Activated CD4-positive, CD25-positive, alpha-beta regulatory T cell (primary cell): ENCODE results near the gene SHROOM3.

Experiments
- DNase-seq, 4 experiments: peaks; one replicate each; lab custom pipeline; 2025; lab: John Stamatoyannopoulos, UW

Gene SHROOM3

GRCh38 chr4:76751612-76752343 lies 316.7 kb downstream of the SHROOM3 start:
- DNase-seq = no peak

- DNase-seq = no peak
These were observed 318.0 kb downstream of the SHROOM3 start for GRCh38 chr4:76752861-76753501.

- no peak for DNase-seq
These were observed 318.8 kb downstream of the SHROOM3 start for GRCh38 chr4:76753814-76754213.

- no peak for DNase-seq
These were observed 319.4 kb downstream of the SHROOM3 start for GRCh38 chr4:76754439-76754838.

DNA sequence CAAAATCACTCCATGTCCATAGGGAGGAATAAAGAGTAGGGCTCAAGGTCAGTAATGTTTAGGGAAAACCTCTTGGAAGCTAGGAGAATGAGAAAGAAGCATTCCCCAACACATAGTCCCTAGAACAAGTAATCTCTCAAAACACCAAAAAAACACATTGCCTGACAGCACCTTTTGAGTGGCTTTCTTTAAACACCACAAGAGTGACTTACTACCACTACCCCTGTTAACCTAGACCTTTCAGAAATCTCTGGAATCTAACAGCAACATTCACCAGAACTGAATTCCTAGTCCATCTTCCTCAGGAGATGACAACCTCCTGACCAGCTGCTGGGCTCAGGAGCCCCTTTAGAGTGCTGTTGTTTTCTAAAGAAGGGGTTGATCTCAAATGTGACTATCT lies 320.7 kb downstream of the SHROOM3 start:
- no peak for DNase-seq

GRCh38 chr4:76756416-76756815 lies 321.4 kb downstream of the SHROOM3 start:
- no peak for DNase-seq

GRCh38 chr4:76757418-76757939 lies 322.4 kb downstream of the SHROOM3 start:
- DNase-seq = no peak

GRCh38 chr4:76758290-76758882 lies 323.4 kb downstream of the SHROOM3 start:
- DNase-seq = no peak

DNA sequence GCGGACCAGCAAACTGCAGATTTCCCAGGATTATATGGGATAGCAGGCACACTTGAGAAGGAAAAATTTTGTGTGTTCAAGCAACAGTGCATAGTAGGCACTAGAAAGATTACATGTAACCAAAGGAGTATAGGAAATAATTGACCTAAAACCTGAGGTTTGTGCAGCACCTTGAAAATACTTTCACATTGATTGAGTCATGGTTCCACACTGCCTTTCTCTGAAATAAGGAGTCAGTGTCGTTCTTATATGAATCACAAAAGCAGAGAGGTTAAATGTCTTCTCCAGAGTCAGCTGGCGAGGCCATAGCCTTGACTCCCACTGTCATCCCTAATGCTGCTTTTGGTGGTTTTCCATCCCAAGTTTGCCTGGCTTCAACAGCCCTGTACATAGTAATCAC lies 324.0 kb downstream of the SHROOM3 start:
- DNase-seq = no peak

DNA sequence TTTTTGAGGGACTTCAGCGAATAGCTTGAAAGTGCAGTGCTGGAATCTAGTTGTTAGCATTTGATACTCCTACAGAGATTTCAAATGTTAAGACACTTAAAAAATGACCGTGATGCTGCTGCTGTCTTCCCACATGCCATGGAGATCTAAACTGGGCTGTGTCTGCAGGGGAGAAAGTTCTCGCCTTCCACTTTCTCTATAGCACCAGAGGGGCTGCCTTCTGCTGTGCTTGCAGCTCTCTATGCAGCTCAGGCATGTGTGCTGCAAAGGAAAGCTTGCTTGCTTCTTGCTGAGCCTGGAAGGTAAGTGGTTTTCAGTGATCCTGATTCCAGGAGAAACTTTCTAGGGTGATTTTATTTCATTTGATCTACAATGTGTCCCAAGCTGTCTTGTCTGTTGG lies 325.2 kb downstream of the SHROOM3 start:
- DNase-seq = no peak

GRCh38 chr4:76762137-76763130 lies 327.4 kb downstream of the SHROOM3 start:
- no peak for DNase-seq

DNA sequence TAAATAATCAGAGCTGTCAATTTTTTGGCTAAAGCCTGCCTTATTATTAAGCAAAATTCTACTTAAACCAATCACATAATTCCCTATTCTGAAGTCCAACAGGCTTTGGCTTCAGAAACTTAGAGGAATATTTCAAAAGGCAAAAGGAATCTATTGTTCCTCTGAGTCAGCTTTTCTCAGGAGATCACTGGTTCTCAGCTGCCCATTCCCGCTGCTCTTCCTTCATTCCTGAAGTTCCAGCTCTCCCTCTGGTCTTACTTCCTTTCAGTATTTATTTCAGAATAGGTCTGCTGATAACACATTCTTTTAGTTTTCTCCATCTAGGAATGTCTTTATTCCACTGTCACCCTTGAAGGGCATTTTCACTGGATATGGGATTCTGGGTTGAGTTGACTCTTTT lies 329.2 kb downstream of the SHROOM3 start:
- no peak for DNase-seq

GRCh38 chr4:76765473-76766183 lies 330.6 kb downstream of the SHROOM3 start:
- DNase-seq = no peak

GRCh38 chr4:76767983-76768382 lies 333.0 kb downstream of the SHROOM3 start:
- DNase-seq = no peak

- no peak for DNase-seq
These were observed 337.6 kb downstream of the SHROOM3 start for GRCh38 chr4:76772498-76773106.

GRCh38 chr4:76773766-76774165 lies 338.7 kb downstream of the SHROOM3 start:
- no peak for DNase-seq

DNA sequence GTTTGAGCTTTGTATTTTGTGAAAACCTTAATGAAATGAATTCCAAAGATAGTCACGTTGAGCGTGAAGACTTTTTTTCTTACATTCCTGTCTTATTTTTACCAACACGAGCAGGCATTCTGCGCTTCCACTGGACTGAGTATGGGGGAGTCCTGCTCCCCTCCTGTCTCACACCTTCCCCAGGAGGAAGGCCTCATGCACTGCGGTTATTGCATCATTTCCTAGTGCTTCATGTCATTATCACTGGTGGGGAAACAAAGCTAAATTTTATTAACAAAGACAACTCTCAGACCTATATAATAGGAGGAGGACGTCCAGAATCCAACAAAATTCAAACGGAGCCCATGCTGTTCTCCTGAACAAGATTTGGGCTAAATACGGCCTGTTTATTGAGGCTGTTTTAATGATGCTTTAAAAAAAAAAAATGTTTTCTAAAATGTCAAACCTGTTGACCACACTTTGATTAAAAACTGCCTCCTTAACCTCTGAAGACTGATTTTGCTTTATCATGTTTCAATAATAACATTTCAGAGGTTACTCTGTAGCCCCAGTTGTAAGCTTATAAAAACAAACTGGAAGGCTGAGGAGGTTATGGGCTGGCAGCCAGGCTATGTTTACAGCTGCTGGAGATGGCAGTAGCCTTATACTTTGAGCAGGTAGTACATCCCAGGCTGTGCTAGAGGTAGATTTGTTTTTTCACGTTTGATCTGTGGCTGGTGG lies 344.9 kb downstream of the SHROOM3 start:
- DNase-seq = no peak

DNA sequence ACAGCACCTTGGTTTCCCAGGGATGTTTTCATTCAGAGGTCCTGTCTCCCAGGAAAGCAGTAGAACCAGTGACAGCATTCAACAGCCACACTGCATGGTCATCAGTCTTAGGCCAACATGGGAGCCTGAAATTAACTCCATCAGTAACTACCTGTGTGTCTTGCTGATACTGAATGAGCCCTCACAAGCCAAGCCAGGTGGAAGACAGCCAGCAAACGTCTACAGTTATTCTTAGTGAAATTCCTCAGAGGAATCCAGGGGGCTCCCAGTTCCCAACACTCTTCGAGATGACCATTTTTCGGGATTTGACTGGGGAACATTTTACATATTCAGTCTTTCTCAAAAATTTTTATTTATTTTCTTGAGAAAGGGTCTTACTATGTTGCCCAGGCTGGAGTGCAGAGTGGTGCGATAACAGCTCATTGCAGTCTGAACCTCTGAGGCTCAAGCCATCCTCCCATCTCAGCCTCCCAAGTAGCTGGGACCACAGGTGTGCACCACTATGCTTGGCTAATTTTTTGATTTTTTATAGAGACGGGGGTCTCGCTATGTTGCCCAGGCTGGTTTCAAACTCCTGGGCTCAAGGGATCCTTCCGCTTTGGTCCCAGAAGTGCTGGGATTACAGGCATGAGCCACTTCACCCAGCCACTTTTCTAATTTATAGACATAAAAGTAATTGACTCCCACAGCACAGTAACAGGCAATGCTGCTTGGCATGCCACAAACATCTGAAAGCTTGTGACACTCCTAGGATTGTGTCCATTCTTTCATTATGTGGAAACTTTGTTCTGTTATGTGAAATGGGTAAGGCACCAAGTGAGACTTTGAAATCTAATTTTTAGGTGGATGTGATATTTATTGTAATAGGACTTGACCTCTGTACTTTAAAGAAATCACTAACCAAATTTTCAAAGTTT lies 346.0 kb downstream of the SHROOM3 start:
- DNase-seq = no peak
